ENCODE measurements around the gene FUT8. TPM values are rescaled to one million over a fixed set of nuclear protein-coding genes. Genes with fewer than 3 reads are reported as not detected.

FUT8 gene
- total and polyA plus RNA-seq, 2 donors (not counting 1 experiment from before 2014, with no cell fraction given) = 13.2 to 91.8 TPM

GRCh38 chr14:65783576-65783975, 371.0 kb downstream of the FUT8 start:
- Histone ChIP-seq H3K9me3 (ENCODE audit: control extremely low read depth in 1 of 3, control insufficient read depth in 2 of 3, insufficient read depth in 1 of 3, low read length in 2 of 3) (no peaks in the 10 kb centered on the region), H3K27me3 (replicated peaks in 1 of 4; ENCODE audit: control extremely low read depth in 1 of 4, control insufficient read depth in 3 of 4, insufficient read depth in 4 of 4, low read length in 3 of 4) (no peaks in the 10 kb centered on the region), H3K9ac (ENCODE audit: low read length) (no peak overlapping the region), H3K4me1 (ENCODE audit: control insufficient read depth in 2 of 2, insufficient read depth in 2 of 2, low read length in 2 of 2) (no peaks in the 10 kb centered on the region), H4K20me1 (ENCODE audit: control insufficient read depth, insufficient read depth, low read length, poor library complexity, severe bottlenecking) (no peaks in the 10 kb centered on the region), H3K36me3 (replicated peaks in 1 of 2; ENCODE audit: control extremely low read depth in 1 of 2, control insufficient read depth in 1 of 2, extremely low read depth in 1 of 2, insufficient read depth in 2 of 2, low read length in 1 of 2) (no peaks in the 10 kb centered on the region), H3K27ac (ENCODE audit: low read length in 2 of 2) (no peak overlapping the region), H2AFZ (ENCODE audit: insufficient read depth, low read depth, low read length, poor library complexity, severe bottlenecking) (no peak overlapping the region), H3K79me2 (ENCODE audit: control insufficient read depth, insufficient read depth, low read length) (no peaks in the 10 kb centered on the region), H3K4me3 (ENCODE audit: control extremely low read depth in 1 of 5, extremely low read depth in 1 of 5, insufficient read depth in 1 of 5, low read depth in 2 of 5, low read length in 4 of 5) (no peak overlapping the region), H3K4me2 (replicated peaks; ENCODE audit: low read depth, low read length, poor library complexity, severe bottlenecking) (no peak overlapping the region)
- intact Hi-C loops (cut with micrococcal nuclease) = no loop called here
- Mint-ChIP-seq H3K9me3 (ENCODE audit: insufficient read depth) (no peaks in the 10 kb centered on the region), H3K27me3 (peaks cover 12% of the 10 kb centered on the region), H3K4me1 (no peaks in the 10 kb centered on the region), H3K27ac (no peak overlapping the region), H3K4me3 (no peak overlapping the region)
- TF ChIP-seq, protein P1, sequence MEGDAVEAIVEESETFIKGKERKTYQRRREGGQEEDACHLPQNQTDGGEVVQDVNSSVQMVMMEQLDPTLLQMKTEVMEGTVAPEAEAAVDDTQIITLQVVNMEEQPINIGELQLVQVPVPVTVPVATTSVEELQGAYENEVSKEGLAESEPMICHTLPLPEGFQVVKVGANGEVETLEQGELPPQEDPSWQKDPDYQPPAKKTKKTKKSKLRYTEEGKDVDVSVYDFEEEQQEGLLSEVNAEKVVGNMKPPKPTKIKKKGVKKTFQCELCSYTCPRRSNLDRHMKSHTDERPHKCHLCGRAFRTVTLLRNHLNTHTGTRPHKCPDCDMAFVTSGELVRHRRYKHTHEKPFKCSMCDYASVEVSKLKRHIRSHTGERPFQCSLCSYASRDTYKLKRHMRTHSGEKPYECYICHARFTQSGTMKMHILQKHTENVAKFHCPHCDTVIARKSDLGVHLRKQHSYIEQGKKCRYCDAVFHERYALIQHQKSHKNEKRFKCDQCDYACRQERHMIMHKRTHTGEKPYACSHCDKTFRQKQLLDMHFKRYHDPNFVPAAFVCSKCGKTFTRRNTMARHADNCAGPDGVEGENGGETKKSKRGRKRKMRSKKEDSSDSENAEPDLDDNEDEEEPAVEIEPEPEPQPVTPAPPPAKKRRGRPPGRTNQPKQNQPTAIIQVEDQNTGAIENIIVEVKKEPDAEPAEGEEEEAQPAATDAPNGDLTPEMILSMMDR (IDR thresholded peaks at IDR 0.05) = no peak
- no peak for TF ChIP-seq EZH2 (IDR thresholded peaks at IDR 0.05; ENCODE audit: borderline replicate concordance, insufficient read depth, low read depth, low read length, poor library complexity, severe bottlenecking)
- ATAC-seq (ENCODE audit: low read depth) (no peak), DNase-seq (no peak)
- CTCF ChIA-PET = interaction anchor here (0.6 kb wide), 1 partner anchor 795 kb away, joined by 3 read pairs; no protein-coding TSS in a partner anchor
- POLR2A ChIA-PET = no interaction called here
- WGBS (ENCODE audit: insufficient coverage) = 56% methylated on average over 1 of the region's 1 CpG

DNA sequence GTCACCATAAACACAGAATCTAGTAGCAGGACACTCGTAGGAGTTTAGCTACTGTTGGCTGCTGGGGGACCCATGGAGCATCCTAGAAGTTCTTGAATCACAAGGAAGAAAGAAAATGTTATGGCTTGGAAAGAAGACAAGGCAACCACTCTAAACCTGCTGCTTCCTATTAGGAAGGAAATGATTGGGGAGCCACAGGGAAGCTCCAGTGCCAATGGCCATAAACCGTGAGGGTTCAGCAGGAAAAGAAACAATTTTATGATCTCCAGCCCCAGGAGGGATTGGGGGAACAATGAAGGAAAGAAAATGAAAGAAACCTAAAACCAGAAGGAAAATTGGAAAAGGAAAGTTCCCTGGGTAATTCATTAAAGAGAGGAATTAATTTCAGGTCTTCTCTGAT, 372.0 kb downstream of the FUT8 start:
- ATAC-seq (ENCODE audit: low read depth) (no peak), DNase-seq (no peak)
- Mint-ChIP-seq H3K27me3 (peaks cover 16% of the 10 kb centered on the region), H3K4me1 (no peaks in the 10 kb centered on the region), H3K27ac (no peak overlapping the region), H3K9me3 (ENCODE audit: insufficient read depth) (no peaks in the 10 kb centered on the region), H3K4me3 (no peak overlapping the region)
- Histone ChIP-seq H3K4me3 (ENCODE audit: control extremely low read depth in 1 of 5, extremely low read depth in 1 of 5, insufficient read depth in 1 of 5, low read depth in 2 of 5, low read length in 4 of 5) (no peak overlapping the region), H3K27ac (ENCODE audit: low read length in 2 of 2) (no peak overlapping the region), H3K9me3 (ENCODE audit: control extremely low read depth in 1 of 3, control insufficient read depth in 2 of 3, insufficient read depth in 1 of 3, low read length in 2 of 3) (no peaks in the 10 kb centered on the region), H3K4me1 (ENCODE audit: control insufficient read depth in 2 of 2, insufficient read depth in 2 of 2, low read length in 2 of 2) (no peaks in the 10 kb centered on the region), H3K27me3 (replicated peaks in 1 of 4; ENCODE audit: control extremely low read depth in 1 of 4, control insufficient read depth in 3 of 4, insufficient read depth in 4 of 4, low read length in 3 of 4) (no peaks in the 10 kb centered on the region), H3K9ac (ENCODE audit: low read length) (no peak overlapping the region), H3K36me3 (replicated peaks in 1 of 2; ENCODE audit: control extremely low read depth in 1 of 2, control insufficient read depth in 1 of 2, extremely low read depth in 1 of 2, insufficient read depth in 2 of 2, low read length in 1 of 2) (no peaks in the 10 kb centered on the region), H3K4me2 (replicated peaks; ENCODE audit: low read depth, low read length, poor library complexity, severe bottlenecking) (no peak overlapping the region), H3K79me2 (ENCODE audit: control insufficient read depth, insufficient read depth, low read length) (no peaks in the 10 kb centered on the region), H2AFZ (ENCODE audit: insufficient read depth, low read depth, low read length, poor library complexity, severe bottlenecking) (no peak overlapping the region), H4K20me1 (ENCODE audit: control insufficient read depth, insufficient read depth, low read length, poor library complexity, severe bottlenecking) (no peaks in the 10 kb centered on the region)
- CTCF ChIA-PET = interaction anchor here (0.6 kb wide), 1 partner anchor 1288 kb away, joined by 3 read pairs; no protein-coding TSS in a partner anchor
- TF ChIP-seq, protein P1 (IDR thresholded peaks at IDR 0.05) = no peak
- no peak for TF ChIP-seq EZH2 (IDR thresholded peaks at IDR 0.05; ENCODE audit: borderline replicate concordance, insufficient read depth, low read depth, low read length, poor library complexity, severe bottlenecking)
- WGBS (ENCODE audit: insufficient coverage) = 100% methylated on average over 1 of the region's 2 CpGs
- intact Hi-C loops (cut with micrococcal nuclease) = no loop called here
- POLR2A ChIA-PET = no interaction called here
